ENCODE data around the gene TTLL4.

TTLL4 gene

DNA sequence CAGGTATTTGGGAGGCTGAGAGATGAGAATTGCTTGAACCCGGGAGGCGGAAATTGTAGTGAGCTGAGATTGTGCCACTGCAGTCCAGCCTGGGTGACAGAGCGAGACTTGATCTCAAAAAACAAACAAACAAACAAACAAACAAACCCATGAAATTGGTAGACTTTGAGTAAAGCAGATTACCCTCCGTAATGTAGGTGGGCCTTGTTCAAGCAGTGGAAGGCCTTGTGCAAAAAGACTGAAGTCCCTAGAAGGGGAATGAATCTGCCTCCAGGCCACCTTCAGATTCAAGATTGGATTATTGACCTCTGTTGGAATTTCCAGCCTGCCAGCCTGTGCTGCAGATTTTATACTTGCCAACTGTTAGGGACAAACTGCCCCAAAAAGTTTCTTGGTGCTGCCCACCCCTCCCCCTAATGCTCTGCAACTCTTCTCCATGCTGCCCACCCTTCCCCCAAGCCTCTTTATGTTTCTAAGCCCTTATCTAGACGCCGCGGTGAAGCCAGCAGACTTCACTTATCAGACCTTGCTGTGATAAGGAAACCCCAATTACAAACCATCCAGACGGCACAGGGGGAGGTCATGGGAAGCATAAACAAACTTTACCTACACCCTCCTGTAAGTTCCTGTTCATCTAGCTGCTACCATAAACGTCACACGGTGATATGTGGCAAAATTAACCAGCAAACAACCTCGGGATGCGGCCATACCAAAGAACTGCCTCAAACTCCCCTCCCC, 88.3 kb downstream of the TTLL4 start:
- Mint-ChIP-seq H3K36me3 (ENCODE audit: low read depth) (no peaks in the 10 kb centered on the region), H3K9me3 (no peaks in the 10 kb centered on the region), H3K27me3 (ENCODE audit: low read depth) (no peaks in the 10 kb centered on the region), H3K27ac (no peak overlapping the region), H3K4me3 (no peak overlapping the region), H3K4me1 (peaks cover 13% of the 10 kb centered on the region)
- TF ChIP-seq, protein P1, sequence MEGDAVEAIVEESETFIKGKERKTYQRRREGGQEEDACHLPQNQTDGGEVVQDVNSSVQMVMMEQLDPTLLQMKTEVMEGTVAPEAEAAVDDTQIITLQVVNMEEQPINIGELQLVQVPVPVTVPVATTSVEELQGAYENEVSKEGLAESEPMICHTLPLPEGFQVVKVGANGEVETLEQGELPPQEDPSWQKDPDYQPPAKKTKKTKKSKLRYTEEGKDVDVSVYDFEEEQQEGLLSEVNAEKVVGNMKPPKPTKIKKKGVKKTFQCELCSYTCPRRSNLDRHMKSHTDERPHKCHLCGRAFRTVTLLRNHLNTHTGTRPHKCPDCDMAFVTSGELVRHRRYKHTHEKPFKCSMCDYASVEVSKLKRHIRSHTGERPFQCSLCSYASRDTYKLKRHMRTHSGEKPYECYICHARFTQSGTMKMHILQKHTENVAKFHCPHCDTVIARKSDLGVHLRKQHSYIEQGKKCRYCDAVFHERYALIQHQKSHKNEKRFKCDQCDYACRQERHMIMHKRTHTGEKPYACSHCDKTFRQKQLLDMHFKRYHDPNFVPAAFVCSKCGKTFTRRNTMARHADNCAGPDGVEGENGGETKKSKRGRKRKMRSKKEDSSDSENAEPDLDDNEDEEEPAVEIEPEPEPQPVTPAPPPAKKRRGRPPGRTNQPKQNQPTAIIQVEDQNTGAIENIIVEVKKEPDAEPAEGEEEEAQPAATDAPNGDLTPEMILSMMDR (IDR thresholded peaks at IDR 0.05; ENCODE audit: unreplicated experiment in 3 of 3): no peak

DNA sequence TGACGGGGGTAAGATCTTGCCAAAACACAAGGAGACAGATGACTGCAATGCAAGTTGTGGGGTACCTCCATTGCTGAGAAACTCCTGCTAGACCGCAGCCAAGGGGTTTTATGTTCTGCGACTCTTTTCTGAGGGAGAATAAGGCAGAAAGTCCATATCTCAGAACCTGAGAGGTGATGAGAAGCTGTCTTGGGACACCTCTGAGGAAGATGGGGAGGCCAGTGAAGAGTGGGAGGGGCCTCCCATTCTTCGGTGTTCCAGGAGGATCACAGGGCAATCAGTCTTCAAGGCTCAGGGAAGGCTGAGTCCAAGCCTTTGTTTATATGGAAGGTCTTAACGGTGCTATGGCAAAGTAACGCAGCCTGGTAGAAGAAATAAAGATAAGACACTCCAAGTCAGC, 89.4 kb downstream of the TTLL4 start:
- no peak overlapping the region for H3K4me3 Mint-ChIP-seq
- TF ChIP-seq, protein P1 (IDR thresholded peaks at IDR 0.05; ENCODE audit: unreplicated experiment in 3 of 3): no peak
- H3K27ac Mint-ChIP-seq: no peak overlapping the region
- no peaks in the 10 kb centered on the region for H3K27me3 Mint-ChIP-seq (ENCODE audit: low read depth)
- H3K9me3 Mint-ChIP-seq: no peaks in the 10 kb centered on the region
- H3K36me3 Mint-ChIP-seq (ENCODE audit: low read depth): peaks cover 4% of the 10 kb centered on the region
- peaks cover 13% of the 10 kb centered on the region for H3K4me1 Mint-ChIP-seq

DNA sequence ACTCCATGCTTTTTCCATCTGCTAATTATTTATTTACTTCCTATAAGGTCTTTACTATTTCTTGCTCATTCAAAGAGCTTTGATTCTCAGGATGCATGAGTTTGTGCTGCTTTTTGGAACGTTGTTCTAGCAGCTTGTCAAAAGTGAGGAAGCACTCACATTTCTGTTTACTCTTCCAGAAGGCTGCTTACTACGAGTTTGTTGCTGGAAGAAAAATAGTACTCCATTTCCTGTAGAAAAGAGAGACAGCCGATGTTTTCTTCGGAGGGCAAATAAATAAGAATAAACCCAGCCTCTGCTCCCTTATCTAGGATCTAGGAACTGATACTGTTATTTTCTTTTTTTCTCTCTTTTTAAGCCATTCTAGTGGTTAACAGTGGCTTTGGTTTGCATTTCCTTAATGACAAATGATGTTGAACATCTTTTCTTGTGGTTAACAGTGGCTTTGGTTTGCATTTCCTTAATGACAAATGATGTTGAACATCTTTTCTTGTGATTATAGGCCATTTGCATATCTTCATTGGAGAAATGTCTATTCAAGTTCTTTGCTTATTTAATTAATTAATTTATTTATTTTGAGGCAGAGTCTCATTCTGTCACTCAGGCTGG, 91.9 kb downstream of the TTLL4 start:
- H3K36me3 Mint-ChIP-seq (ENCODE audit: low read depth): peaks cover 8% of the 10 kb centered on the region
- peaks cover 7% of the 10 kb centered on the region for H3K9me3 Mint-ChIP-seq
- no peaks in the 10 kb centered on the region for H3K27me3 Mint-ChIP-seq (ENCODE audit: low read depth)
- peaks cover 30% of the 10 kb centered on the region for H3K4me1 Mint-ChIP-seq
- TF ChIP-seq, protein P1 (IDR thresholded peaks at IDR 0.05; ENCODE audit: unreplicated experiment in 3 of 3): no peak
- no peak overlapping the region for H3K27ac Mint-ChIP-seq
- H3K4me3 Mint-ChIP-seq: no peak overlapping the region

DNA sequence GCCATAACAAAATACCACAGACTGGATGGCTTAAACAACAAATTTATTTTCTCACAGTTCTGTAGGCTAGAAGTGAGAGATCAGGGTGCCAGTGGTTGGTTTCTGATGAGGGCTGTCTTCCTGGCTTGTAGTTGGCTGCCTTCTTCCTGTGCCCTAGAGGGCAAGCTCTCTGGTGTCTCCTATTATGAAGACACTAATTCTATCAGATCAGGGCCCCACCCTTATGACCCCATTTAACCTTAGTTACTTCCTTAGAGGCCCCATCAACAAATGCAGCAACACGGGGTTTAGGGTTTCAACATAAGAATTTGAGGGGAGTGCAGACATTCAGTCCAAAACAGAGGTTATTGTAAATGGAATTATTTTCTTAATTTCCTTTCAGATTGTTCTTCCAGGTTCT, 94.2 kb downstream of the TTLL4 start:
- Mint-ChIP-seq H3K27me3 (ENCODE audit: low read depth) (no peaks in the 10 kb centered on the region), H3K9me3 (peaks cover 7% of the 10 kb centered on the region), H3K27ac (peak overlapping the region in 1 of 3 experiments; percentile 3), H3K4me3 (no peak overlapping the region), H3K36me3 (ENCODE audit: low read depth) (peaks cover 8% of the 10 kb centered on the region), H3K4me1 (peaks cover 27% of the 10 kb centered on the region)
- TF ChIP-seq, protein P1 (IDR thresholded peaks at IDR 0.05; ENCODE audit: unreplicated experiment in 3 of 3): no peak

All from nephron (organoid).